AG04449 (cell line): ENCODE data around the gene HJURP.
A peak's percentile ranks its signal among the peaks of the same experiment; 100 is the strongest.

Source experiments
- CTCF ChIA-PET: fragments of 350-600 bp; formaldehyde crosslinking; extraction: SDS; loops from one replicate; lab custom pipeline; 2021; ENCODE audit warnings: antibody characterized with exemption; lab: Yijun Ruan, JAX
- POLR2A ChIA-PET: fragments of 400-600, 350-600 bp; formaldehyde crosslinking; extraction: SDS; loops from one replicate; lab custom pipeline; 2020; ENCODE audit warnings: antibody characterized with exemption, inconsistent platforms; lab: Yijun Ruan, JAX
- DNase-seq: peaks from one replicate; pipeline ENCODE4 v3.0.0-alpha.2; 2010; ENCODE audit warnings: low read depth, low spot score
- H3K4me3 ChIP-seq: 2 replicates; pipeline ENCODE4 v1.5.1; 2011; ENCODE audit warnings: low read depth, mild to moderate bottlenecking, control low read depth, low read length
- TF ChIP-seq, protein P1 (sequence below): IDR thresholded peaks from one replicate; pipeline ENCODE4 v1.5.1; 2011; ENCODE audit warnings: mild to moderate bottlenecking, moderate library complexity, low read length, control low read depth, inconsistent platforms; ENCODE audit not compliant: insufficient read depth; ENCODE audit errors: missing control alignments

The HJURP gene

DNA sequence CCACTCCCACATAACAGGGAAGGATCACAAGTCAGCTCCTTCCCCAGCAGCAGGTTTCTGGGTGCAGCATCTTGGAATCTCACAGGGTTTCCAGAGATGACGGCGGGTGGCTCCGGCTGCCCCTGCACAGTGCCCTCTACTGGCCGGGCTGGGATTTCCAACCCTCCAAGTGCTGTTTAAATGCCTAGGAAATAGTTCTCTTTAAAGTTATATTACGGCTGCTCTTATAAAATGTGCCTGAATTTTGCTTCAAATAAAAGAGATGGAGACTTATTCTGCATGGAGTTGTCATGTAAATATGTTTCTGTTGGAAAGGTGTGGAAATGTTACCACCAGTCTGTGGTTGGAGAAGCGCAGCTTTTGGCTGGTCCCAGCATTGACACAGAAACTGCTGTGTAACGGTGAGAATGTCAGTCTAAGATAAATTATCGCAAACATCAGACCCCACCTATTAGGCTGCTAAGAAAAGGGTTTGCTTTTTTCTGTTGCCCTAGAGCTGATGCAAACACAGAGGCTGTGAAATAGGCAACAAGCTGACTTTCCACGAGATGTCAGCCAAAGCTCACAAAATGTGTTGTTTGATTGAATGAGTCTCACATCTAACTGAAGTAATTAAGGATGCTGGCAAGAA is 3.3 kb upstream of the HJURP start:
- no peak overlapping the region for H3K4me3 ChIP-seq
- ChIA-PET POLR2A (no interaction called here), CTCF (interaction anchor here (0.9 to 2.1 kb wide), 6 partner anchors 9 to 1260 kb away, joined by 3 to 16 read pairs (median 3); partner anchors contain the start of gene MSL3B)
- TF ChIP-seq, protein P1, sequence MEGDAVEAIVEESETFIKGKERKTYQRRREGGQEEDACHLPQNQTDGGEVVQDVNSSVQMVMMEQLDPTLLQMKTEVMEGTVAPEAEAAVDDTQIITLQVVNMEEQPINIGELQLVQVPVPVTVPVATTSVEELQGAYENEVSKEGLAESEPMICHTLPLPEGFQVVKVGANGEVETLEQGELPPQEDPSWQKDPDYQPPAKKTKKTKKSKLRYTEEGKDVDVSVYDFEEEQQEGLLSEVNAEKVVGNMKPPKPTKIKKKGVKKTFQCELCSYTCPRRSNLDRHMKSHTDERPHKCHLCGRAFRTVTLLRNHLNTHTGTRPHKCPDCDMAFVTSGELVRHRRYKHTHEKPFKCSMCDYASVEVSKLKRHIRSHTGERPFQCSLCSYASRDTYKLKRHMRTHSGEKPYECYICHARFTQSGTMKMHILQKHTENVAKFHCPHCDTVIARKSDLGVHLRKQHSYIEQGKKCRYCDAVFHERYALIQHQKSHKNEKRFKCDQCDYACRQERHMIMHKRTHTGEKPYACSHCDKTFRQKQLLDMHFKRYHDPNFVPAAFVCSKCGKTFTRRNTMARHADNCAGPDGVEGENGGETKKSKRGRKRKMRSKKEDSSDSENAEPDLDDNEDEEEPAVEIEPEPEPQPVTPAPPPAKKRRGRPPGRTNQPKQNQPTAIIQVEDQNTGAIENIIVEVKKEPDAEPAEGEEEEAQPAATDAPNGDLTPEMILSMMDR: peak; percentile 39
- DNase-seq: no peak

DNA sequence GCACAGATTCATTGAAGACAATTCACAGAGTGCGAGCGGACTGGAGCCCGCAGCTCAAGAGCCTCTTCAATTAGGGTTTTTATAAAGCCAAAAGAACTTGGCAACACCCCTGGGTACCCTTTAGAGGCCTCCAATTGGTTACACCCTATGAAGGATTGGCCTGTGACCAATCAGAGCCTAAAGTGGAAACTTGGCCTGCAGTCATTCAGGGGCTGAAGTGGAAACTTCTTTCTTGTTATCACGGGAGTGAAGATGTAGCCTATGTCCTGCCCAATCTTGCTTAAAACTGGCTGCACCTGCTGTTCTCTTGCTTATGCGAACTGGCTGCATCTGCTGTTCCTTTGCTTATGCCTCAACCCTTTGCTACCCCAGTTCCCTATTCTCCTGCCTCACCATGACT is 1.8 kb upstream of the HJURP start:
- TF ChIP-seq, protein P1: no peak
- H3K4me3 ChIP-seq: no peak overlapping the region
- ChIA-PET POLR2A (no interaction called here), CTCF (interaction anchor here (1.2 kb wide), 1 partner anchor 689 kb away, joined by 3 read pairs; no protein-coding TSS in a partner anchor)
- DNase-seq: no peak

DNA sequence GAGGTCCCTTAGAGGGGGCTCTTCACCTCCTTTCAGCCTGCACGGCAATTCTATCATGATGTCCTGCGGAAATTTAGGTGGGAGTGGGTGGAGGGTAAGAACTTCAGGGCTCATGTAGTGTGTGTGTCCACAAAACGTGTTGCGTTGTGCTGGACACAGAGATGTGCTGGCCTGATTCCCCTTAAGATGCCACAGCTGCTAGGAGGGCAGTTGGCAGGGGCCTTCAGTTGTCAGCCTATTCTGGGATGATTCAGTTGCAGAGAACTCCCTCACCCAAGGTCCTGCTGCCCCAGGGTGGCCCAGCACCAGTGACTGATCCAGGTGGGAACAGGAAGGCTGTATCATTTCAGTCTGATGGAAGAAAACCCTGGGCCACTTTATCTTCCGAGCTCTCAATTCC is 1.0 kb upstream of the HJURP start:
- ChIA-PET POLR2A (no interaction called here), CTCF (interaction anchor here (1.2 to 2.0 kb wide), 2 partner anchors 11 to 690 kb away, joined by 3 to 7 read pairs; no protein-coding TSS in a partner anchor)
- no peak overlapping the region for H3K4me3 ChIP-seq
- TF ChIP-seq, protein P1: no peak
- DNase-seq: no peak

DNA sequence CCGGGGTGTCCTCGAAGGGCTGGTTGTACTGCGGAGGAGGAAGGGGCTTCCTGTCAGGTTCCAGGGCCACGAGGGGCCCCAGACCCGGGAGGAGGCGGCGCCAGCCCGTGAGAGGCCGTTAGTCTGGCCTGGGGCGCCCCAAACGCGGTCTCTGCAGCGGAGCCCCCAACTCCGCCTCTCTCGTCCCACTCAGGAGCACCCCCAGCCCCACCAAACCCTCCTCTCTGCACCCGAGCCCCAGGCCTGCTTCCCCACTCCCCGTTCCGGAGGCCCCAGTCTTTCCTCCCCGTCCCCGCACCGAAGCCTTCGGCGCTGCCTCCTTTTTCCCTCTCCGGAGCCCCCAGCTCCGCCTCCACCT is 473 bp downstream of the HJURP start:
- TF ChIP-seq, protein P1: no peak
- H3K4me3 ChIP-seq: peak overlapping the region; percentile 90
- ChIA-PET CTCF (interaction anchor here (2.0 kb wide), 1 partner anchor 12 kb away, joined by 7 read pairs; no protein-coding TSS in a partner anchor), POLR2A (no interaction called here)
- DNase-seq: no peak

DNA sequence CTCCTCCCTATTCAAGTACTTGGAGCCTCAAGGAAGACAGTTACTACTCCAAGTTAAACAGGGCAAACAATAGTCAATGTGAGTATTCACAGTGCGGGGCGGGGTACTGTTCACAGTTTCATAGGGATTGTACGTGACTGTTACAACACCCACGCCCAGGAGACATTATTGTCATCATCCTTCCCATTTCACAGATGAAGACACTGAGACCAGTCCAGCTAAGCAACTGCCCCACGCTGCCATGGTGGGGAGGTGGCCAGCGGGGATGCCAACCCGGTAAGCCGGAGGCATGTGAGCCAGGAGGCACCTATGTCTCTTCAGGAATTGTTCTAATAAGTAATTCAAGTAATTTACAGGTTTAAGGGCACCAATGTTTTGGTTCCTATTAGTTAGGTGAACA is 982 bp downstream of the HJURP start:
- CTCF ChIA-PET: no interaction called here
- POLR2A ChIA-PET: no interaction called here
- TF ChIP-seq, protein P1: no peak
- DNase-seq: no peak
- peak overlapping the region; percentile 90 for H3K4me3 ChIP-seq

DNA sequence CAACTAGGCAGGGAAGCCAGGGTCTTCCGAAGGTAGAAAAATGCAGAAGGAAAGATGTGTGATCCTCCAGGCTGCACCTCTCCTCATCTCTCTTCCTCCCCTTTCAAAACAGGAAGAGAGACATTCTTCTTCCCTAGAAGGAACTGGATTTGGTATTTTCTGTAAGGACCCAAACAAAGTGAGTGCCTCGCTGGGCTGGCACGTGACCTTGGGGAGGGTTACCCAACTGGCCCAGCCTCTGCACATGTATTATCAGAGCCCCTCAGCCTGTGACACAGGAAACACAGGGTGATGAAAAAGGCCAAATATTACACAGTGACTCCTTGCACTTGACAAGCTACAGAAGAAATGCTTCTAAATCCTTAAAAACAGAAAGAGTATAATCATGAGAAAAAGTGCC is 2.3 kb downstream of the HJURP start:
- POLR2A ChIA-PET: no interaction called here
- TF ChIP-seq, protein P1: no peak
- no peak for DNase-seq
- CTCF ChIA-PET: interaction anchor here (0.8 kb wide), 1 partner anchor 693 kb away, joined by 3 read pairs; no protein-coding TSS in a partner anchor
- no peak overlapping the region for H3K4me3 ChIP-seq
